GM21528 (cell line): Measurements from ENCODE around the gene TGFBR3L.

ENCODE experiments used
- ATAC-seq: cut with Tn5 transposase; IDR thresholded peaks from one replicate; pipeline ENCODE4 v1.9.1; 2021; ENCODE audit warnings: mild to moderate bottlenecking, moderate library complexity; ENCODE audit not compliant: unreplicated experiment, low FRiP score

The TGFBR3L gene

DNA sequence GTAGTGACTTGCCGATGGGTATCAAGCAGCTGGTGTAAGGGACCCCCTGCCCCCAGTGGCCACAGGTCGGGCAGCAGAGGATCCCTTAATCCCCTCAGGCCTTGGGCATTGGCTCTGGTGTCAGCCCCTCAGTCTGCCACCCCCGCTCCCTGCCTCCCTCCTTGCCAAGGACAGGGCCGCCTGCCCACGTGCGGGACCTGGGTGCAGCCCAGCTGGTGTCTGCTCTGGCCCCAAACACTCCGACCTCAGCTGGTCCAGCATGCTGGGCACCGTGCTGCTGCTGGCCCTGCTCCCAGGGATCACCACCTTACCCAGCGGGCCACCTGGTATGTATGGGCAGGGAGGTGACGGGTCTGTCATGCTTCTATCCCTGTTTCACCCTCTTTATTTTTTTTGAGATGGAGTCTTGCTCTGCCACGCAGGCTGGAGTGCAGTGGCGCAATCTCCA is at the start of gene TGFBR3L:
TSS of gene TGFBR3L (plus strand) at position 233 of the 448 bp plus-strand sequence.
- no peak for ATAC-seq

DNA sequence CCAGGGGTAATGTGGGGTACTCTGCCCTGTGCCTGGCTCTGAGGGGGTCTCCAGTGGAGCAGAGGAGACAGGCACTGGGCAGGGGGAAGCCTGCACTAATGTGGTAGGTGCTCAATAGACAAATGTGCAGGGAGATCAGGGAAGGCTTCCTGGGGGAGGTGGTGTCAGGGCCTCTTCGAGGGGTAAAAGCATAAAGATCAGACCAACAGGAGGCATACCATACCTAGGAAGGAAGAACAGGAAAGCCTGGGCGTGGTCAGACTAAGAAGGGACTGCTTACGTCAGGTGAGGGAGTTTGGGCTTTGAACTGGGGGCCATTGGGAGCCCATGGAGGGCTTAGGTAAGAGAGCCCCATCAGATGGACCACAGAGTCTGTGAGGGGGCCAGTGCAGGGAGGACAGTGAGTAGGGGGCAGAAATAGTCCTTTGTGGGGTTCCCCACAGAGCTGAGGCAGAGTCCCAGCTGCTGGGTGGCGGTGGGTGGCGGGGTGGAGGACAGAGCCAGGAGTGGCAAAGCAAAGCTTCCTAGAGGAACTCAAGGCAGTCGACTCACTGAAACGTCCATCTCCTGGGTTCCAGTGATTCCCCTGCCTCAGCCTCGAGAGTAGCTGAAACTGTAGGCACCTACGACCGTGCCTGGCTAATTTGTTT is 49.2 kb upstream of the TGFBR3L start:
- ATAC-seq: no peak

DNA sequence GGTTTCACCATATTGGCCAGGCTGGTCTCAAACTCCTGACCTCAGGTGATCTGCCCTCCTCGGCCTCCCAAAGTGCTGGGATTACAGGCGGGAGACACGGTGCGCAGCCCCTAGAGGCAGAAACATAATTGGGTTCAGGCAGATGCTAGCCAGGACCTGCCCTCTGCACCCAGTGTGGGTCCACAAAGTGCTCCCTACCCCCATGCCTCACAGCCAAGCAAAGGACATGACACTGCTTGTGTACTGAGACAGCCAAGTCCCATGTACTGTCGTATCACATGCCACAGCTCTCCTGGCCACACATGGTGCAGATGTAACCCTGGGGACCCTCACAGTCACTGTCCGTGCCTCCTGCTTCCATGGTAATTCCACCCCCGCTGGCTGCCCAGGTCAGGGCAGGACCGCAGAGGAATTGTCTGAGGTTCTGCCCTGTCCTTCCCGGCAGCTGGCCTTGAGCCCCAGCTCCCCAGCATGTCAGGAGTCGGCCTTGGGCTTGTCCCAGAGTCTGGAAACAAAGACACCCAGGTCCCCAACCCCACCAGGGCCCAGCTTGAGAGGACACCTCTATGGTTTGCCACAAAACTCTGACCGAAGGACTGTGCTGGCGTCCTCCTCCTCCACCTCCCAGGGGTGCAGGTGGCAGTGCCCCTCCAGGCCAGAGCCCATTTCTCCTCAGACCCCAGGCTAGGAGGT is 48.1 kb upstream of the TGFBR3L start:
- ATAC-seq: no peak

DNA sequence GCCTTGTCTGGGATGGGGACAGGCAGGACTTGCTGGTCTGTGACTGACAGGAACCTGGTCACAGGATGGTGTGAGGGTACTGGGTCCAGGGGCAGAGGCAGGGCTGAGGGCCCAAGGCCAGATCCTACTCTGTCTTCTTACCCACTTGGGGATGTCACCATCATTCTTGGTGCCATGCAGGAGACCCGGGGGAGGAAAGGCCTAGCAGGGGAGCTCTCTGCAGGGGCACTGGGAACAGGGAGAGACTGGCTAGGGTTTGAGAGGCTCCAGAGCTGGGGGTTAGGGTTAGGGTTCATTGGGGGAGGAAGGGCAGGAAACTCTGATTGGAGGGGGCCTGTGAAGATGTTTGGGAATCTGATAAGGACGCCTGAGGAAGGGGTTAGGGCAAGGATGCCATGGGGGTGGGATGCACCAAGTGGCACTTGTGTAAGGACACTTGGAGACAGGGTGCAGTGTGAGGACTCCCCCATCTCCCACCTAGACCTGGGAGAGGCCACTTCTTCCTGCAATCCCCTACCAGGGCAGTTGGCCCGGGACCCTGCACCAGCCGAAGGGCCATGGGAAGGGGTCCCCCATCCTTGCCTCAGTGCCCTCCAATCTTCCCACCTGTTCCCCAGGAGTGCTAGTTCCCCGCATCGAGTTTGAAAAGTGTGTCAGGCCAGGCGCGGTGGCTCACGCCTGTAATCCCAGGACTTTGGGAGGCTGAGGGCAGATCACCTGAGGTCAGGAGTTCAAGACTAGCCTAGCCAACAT is 47.4 kb upstream of the TGFBR3L start:
- no peak for ATAC-seq

DNA sequence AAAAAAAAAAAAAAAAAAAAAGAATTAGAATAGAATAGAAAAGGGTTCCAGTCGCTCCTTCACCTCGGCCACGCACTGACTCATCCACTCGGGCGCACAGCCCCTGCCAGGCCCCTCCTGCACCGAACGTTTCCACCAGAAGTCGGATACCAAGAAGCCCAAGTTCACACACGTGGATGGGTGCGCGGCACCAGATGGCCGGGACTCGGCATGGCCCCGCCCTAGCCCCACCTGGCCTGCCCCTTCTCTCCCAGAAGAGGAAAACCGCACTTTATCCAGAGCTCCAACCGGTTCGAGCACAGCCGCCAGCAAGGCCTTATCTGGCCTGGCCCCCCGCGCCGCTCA is 46.3 kb upstream of the TGFBR3L start:
- ATAC-seq: no peak

DNA sequence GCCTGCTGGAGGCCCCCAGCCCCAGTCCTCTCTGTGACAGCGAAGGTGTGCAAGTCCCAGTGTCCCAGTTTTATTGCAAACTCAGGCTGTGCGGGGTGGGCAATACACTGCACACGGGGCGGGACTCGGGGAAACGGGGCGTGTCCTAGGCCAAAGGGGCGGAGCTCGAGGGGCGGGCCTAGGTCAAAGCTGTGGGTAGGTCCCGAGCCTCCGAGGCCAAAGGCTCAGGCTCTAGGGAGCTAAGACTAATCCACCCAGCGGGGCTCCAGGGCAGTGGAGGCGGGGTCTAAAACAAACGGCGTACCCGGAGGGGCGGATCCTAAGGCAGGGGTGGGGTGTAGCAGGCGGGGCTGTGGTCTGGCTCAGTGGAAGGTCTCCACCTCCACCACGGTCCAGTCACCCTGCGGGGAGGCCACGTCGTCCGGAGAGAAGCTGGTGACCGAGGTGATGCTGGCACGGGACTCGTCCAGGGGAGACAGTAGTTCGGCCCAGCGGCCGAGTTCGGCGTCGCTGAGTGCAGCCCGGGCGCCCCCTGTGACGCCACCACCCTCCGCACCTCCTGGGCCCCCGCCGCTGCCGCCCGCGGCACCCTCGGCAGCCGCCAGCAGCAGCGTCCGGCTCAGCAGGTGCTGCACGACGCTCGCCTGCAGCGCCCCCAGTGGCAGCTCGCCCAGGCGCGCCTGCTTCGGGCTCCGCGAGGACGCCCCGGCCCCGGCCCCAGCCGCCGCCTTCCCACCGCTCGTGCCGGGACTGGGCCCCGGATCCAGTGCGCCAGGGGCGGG is 45.8 kb upstream of the TGFBR3L start:
- peak; percentile 59 for ATAC-seq

DNA sequence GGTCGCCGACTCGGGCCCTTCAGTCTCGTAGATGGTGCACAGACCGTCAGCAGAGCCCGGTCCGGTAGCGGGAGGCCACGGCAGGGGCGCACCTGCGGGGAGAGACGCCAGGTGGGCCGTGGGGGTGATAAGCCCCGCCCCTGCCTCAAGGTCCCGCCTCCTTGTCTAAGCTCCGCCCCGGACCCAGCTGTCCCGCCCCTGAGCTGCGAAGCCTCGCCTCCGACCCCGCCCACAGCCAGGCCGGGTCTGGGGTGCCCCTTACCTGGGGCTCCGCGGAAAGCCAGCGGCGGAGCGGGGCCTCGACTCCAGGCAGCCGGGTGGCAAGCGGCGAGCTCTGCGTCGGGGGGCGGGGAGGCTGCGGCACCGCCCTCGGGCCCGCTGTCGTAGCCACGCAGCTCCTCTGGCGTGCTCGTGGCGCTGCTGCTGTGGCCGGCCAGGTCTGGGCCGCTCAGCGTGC is 45.1 kb upstream of the TGFBR3L start:
- ATAC-seq: peak; percentile 45

DNA sequence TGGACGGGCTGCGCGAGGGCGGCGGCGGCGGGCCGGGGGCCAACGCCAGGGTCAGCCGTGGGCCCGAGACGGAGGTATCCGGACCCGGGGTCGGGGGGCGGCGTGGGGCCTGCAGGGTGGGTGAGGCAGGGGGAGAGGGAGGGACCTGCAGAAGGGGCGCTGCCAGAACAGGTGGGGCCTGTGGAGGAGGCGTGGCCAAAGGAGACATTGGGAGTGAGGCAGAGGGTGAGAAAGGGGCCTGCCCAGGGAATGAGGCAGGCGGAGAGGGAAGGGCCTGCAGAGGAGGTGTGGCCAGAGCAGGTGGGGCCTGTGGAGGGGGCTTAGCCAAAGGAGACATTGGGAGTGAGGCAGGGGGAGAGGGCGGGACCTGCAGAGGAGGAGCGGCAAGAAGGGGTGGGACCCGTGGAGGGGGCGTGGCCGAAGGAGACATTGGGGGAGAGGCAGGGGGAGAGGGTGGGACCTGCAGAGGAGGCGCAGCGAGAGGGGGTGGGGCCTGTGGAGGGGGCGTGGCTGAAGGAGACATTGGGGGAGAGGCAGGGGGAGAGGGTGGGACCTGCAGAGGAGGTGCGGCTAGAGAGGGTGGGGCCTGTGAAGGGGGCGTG is 44.6 kb upstream of the TGFBR3L start:
- no peak for ATAC-seq

DNA sequence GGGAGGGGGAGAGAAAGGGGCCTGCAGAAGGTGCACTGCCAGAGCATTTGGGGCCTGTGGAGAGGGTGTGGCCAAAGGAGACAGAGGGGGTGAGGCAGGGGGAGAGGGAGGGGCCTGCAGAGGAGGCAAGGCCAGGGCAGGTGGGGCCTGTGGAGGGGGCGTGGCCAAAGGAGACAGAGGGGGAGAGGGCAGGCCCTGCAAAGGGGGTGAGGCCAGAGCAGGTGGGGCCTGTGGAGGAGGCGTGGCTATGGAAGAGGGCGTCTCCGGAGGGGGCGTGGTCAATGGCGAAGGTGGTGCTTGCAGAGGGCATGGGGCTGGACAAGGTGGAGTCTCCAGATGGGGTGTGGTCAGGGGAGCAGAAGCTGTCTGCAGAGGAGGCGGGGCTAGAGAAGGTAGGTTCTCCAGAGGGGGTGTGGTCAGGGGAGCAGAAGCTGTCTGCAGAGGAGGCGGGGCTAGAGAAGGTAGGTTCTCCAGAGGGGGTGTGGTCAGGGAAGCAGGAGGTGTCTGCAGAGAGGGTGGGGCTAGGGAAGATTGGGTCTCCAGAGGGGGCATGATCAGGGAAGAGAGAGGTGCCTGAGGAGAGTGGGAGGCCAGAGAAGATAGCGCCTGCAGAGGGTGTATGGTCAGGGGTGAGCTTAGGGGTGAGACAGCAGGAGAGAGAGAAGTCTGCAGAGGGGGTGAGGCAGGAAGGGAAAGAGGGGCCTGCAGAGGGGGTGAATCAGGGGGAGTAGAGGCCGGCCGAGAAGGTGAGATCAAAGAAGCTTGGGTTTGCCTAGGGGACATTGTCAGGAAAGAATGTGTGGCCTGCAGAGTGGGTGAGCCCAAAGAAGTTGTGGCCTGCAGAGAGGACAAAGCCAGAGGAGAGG is 43.8 kb upstream of the TGFBR3L start:
- no peak for ATAC-seq

DNA sequence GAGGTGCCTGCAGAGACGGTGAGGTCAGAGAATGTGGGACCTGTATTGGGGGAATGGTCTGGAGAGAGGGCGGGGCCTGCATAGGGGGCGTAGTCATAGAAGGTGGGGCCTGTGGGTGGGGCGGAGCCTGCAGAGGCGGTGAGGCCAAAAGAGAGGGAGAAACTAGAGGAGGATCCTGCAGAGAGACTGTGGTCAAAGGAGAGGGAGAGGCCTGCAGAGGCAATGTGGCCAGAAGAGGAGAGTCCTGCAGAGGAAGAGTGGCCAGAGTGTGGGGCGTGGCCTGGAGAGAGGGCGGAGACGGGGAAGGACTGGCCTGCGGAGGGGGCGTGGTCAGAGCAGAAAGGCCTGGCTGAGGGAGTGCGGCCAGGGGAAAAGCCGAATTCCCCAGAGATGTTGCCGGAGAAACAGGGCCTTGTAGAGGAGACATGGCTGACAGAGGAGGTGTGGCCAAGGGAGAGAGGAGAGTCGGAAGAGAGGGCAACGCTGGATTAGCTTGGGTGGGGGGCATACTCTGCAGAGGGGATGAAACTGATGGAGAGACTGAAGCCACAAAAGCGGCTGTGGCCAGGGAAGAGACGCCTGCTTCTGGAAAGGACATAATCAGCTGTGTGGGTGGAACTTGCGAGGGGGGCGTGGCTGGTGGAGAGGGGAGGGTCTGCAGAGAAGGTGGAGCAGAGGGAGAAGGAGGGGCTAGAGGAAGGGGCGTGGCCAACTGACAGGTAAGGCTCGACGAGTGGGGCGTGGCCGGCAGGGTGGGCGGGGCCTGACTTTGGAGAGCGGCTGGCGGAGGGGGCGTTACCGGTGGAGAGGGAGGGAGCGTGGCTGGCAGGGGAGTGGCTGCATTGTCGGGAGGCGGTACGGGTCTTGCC is 43.0 kb upstream of the TGFBR3L start:
- ATAC-seq: no peak

DNA sequence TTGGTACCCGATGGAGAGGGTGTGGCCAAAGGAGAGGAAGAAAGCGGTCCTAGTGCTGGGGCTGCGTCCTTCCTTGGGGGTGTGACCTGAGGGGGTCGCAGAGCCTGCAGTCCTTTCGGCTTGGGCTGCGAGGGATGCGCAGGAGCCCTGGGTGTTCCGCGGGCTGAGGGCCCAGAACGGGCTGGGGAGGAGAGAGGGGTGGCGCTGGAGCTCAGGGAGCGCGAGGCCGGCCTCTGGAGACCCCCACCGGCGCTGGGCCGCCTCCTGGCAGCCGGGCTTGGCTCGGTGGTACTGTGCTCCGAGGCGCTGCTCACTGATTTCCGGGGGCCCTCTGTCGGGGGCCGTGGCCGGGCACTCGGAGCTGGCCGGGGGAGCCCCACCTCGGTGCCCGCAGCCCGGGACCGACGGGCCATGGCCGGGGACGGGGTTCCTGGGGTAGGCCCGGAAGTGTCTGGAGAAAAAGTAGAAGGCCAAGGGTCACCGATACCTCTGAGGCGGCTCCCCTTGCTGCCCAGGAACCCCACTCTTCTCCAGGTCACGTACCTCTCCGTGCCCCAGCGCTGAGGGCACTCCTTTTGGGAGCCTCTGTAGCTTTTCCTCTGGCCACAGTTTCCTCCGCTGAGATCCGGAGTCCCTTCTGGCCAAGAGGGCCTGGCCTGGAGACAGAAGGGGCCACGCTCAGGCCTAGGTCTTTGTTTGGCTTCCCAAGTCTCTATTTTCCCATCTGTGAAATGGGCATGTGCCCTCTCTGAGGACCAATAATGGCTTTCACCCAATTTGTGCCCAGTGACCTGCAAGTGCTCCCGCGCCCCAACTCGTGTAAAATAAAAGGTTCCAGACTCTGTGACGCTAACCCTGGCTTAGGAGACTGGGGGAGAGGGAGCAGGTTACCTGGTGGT is 42.1 kb upstream of the TGFBR3L start:
- ATAC-seq: no peak

DNA sequence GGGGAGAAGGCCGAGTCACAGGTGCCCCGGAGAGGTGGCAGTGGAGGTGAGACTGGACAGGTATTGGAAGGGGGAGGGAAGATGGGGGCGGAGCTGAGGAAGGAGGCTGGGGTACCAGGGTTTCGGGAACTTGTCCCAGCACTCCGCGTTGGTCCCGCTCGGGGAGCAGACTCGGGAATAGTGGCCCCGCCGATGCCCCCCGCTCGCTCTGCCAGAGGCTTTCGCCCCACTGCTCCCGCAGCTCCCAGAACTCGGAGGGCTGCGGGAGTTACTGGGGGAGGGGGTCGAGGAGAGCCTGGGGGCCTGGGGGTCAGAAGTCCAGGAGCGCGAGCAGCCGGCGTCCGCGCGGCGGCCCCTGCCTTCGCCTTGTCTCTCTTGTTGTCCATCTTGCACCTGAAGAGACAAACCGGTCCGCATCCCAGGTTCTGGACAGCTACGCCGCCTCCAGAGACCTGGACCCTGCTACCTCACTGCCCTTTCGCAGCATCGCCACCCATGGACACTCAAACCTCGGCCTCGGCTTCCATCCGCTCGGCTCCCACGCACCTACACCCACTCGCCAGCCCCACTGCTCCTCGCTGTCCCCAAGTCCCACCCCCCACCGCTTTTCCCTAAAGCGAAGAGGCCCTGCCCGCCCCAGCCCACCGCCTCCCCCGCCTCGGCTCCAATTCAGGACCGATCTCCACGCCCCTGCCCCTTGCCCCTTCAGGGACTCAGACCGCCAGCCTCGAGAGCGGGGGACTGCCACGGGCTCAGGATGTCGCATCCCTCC is 41.1 kb upstream of the TGFBR3L start:
- ATAC-seq: no peak

DNA sequence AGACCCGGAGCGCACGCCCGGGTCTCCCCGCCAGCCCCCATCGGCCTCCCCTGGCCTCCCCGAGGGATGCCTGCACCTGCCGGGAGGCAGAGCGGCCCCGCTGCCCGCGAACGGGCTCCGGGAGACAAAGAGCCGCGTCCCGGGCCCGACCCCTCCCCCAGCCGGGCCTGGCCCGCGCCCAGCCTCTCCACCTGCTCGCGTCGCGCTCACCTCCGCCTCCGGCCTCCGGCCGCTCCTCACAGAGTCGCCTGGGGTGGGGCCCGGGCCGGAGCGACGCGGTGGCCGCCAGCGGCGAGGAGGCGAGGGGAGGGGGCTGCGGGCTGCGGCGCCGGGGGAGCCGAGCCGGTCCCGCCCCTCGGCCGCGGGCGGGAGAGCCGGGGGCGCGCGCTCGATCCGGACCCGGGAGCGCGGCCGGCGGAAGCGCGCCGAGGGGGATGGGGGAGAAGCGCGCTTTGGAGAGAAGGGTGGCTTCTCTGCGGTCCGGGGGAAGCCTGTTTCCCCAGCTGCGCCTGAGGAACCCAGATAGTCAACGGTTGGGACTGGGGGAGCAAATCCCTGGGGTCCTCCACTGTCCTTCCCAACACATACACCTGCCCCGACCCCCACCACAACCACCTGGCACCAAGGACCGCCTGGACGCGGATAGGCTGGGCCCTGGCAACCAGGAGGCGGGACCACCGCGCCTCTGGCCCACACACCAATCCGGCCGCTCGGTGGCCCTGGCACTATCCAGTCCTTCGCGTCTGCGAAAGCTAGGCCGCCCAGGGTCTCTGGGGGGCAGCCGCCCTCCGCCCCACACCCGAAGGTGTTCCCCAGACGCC is 40.3 kb upstream of the TGFBR3L start, which contains the start of gene PRR36:
TSS of gene PRR36 (minus strand) at position 315 of the 821 bp plus-strand sequence. CDS start 701 bp downstream, outside the sequence.
- no peak for ATAC-seq

DNA sequence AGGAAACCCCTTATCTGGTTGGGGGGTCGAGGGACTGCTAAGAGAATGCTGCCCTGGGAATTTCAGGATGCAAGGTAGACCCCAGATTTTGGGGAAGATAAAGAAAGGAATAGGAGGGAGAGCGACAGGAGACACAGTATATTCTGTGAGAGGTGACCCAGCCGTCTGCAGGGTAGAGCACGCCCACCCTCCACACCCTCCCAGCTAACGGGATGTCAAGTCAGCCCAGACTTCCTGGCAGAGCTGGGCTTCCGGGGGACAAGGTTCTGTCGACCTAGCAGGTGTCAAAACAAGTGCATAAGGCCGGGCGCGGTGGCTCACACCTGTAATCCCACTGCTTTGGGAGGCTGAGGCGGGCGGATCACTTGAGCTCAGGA is 39.7 kb upstream of the TGFBR3L start:
- no peak for ATAC-seq

DNA sequence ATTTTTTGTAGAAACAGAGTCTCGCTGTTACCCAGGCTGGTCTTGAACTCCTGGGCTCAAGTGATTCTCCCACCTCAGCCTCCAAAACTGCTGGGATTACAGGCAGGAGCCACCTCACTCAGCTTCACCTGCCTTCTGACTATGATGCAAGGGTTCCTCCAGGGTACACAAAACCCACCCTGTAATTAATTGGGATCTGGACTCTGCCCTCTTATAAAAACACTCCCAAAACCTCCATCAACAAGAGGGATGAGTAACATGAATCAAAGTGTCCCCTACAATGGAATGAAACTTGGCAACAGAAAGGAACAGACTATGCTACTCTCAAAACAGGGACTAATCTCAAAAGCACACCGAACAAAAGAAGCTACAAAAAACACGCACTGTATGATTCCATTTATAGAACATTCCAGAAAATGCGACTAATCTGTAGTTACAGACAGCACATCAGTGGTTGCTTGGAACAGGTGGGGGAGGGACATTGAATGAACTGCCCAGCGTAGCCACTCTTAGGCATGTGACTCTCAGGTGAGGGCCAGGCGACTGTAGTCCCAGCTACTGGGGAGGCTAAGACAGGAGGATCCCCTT is 37.3 kb upstream of the TGFBR3L start:
- no peak for ATAC-seq
